Panc1 (cell line): ENCODE results near the gene AKT3. TPM values are rescaled to one million over a fixed set of nuclear protein-coding genes. Genes with fewer than 3 reads are reported as not detected.

ENCODE experiments used
- ATAC-seq: fragments of 200-7000 bp; cut with Tn5 transposase; 2 replicates; pipeline ENCODE4 v1.9.1; 2020; ENCODE audit warnings: mild to moderate bottlenecking, moderate library complexity
- BruUV-seq: library from RNA; stranded (reverse); fragments of 400-500 nt; replicated peaks from 2 replicates; lab custom pipeline; 2021; lab: Mats Ljungman, UMichigan
- CTCF ChIA-PET: fragments of 300-600 bp; sonication (Branson Sonifier 250); formaldehyde crosslinking; loops from one replicate; lab custom pipeline; 2022; ENCODE audit warnings: antibody characterized with exemption; lab: Charles Lee
- POLR2A ChIA-PET: fragments of 300-600 bp; sonication (Branson Sonifier 250); formaldehyde crosslinking; loops from one replicate; lab custom pipeline; 2022; ENCODE audit warnings: antibody characterized with exemption; lab: Charles Lee
- DNase-seq: peaks from one replicate; pipeline ENCODE4 v3.0.0-alpha.2; 2010; ENCODE audit warnings: low read depth, low spot score
- H3K27ac ChIP-seq: 2 replicates; pipeline ENCODE4 v1.5.1; 2011; ENCODE audit warnings: mild to moderate bottlenecking, low read length, inconsistent platforms
- H3K27me3 ChIP-seq: fragments of 200-500 bp; sonication (Bioruptor generic); 2 replicates; pipeline ENCODE4 v1.6.0; 2014; ENCODE audit warnings: low read length, inconsistent platforms; ENCODE audit not compliant: control insufficient read depth, insufficient read depth
- H3K36me3 ChIP-seq: fragments of 200-500 bp; sonication (Bioruptor generic); 2 replicates; pipeline ENCODE4 v1.5.1; 2014; ENCODE audit warnings: inconsistent platforms, mild to moderate bottlenecking, low read length, moderate library complexity; ENCODE audit not compliant: control insufficient read depth, insufficient read depth
- H3K4me1 ChIP-seq: 2 replicates; pipeline ENCODE4 v1.5.1; 2011; ENCODE audit warnings: inconsistent platforms, mild to moderate bottlenecking, low read length, moderate library complexity; ENCODE audit not compliant: control insufficient read depth, insufficient read depth
- H3K4me3 ChIP-seq, 2 experiments: 2 replicates each; pipeline ENCODE4 v1.5.1; 2011 to 2012; ENCODE audit warnings: low read depth in 2 of 2, low read length in 2 of 2, mild to moderate bottlenecking in 2 of 2, inconsistent platforms in 1 of 2, moderate library complexity in 1 of 2
- H3K9me3 ChIP-seq: fragments of 200-500 bp; sonication (Bioruptor generic); 2 replicates; pipeline ENCODE4 v1.5.1; 2014; ENCODE audit warnings: low read depth, mild to moderate bottlenecking, inconsistent platforms, low read length, moderate library complexity; ENCODE audit not compliant: control insufficient read depth, insufficient read depth
- POLR2AphosphoS5 ChIP-seq: IDR thresholded peaks from 2 replicates; pipeline ENCODE4 v1.6.1; 2012; ENCODE audit warnings: mild to moderate bottlenecking, low read depth, low read length, moderate library complexity
- SIN3A ChIP-seq: IDR thresholded peaks from 2 replicates; pipeline ENCODE4 v1.6.1; 2012; ENCODE audit warnings: low read depth, mild to moderate bottlenecking, low read length, moderate library complexity, borderline replicate concordance; ENCODE audit not compliant: insufficient read depth
- TCF7L2 ChIP-seq: IDR thresholded peaks from 2 replicates; pipeline ENCODE4 v1.6.1; 2011; ENCODE audit warnings: mild to moderate bottlenecking, low read depth, low read length, inconsistent platforms
- in situ Hi-C: cut with HindIII; loops from 2 replicates; pipeline ENCODE4 v1.10.0; 2016; ENCODE audit warnings: low sequenced_read_pairs, low pct_unique_long_range_greater_than_20kb
- intact Hi-C: fragments of 100-400 bp; cut with micrococcal nuclease; formaldehyde crosslinking; loops from one replicate; pipeline ENCODE4 v1.10.0; 2022; ENCODE audit not compliant: unreplicated experiment
- total RNA-seq: library from RNA; stranded (reverse); gene quantifications from one replicate; pipeline ENCODE4 v1.2.1, GENCODE V29; 2021; ENCODE audit not compliant: unreplicated experiment
- TF ChIP-seq, protein P1 (sequence below), 2 experiments: IDR thresholded peaks; 2 replicates each; pipeline ENCODE4 v1.6.1; 2011 to 2012; ENCODE audit warnings: low read depth in 2 of 2, control low read depth in 1 of 2, low read length in 1 of 2, mild to moderate bottlenecking in 1 of 2, moderate library complexity in 1 of 2; ENCODE audit not compliant: insufficient read depth in 1 of 2
- TF ChIP-seq, protein P2 (sequence below): fragments of 450-650 bp; IDR thresholded peaks from 2 replicates; pipeline ENCODE4 v1.5.1; 2017; ENCODE audit warnings: mild to moderate bottlenecking

The AKT3 gene
- total RNA-seq, 1 experiment from 2014 or later = 11.0 TPM

DNA sequence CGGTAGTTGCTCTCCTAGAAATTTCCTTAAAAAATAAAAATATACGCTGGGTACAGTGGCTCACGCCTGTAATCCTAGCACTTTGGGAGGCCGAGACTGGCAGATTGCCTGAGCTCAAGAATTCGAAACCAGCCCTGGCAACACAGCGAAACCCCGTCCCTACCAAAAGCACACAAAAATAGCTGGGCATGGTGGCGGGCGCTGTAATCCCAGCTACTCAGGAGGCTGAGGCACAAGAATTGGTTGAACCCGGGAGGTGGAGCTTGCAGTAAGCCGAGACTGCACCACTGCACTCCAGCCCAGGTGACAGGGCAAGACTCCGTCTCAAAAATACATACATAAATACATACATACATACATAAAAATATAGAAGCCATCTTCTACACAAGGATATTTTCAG is 262.8 kb downstream of the AKT3 start:
- TF ChIP-seq POLR2AphosphoS5 = no peak
- TF ChIP-seq, protein P1, sequence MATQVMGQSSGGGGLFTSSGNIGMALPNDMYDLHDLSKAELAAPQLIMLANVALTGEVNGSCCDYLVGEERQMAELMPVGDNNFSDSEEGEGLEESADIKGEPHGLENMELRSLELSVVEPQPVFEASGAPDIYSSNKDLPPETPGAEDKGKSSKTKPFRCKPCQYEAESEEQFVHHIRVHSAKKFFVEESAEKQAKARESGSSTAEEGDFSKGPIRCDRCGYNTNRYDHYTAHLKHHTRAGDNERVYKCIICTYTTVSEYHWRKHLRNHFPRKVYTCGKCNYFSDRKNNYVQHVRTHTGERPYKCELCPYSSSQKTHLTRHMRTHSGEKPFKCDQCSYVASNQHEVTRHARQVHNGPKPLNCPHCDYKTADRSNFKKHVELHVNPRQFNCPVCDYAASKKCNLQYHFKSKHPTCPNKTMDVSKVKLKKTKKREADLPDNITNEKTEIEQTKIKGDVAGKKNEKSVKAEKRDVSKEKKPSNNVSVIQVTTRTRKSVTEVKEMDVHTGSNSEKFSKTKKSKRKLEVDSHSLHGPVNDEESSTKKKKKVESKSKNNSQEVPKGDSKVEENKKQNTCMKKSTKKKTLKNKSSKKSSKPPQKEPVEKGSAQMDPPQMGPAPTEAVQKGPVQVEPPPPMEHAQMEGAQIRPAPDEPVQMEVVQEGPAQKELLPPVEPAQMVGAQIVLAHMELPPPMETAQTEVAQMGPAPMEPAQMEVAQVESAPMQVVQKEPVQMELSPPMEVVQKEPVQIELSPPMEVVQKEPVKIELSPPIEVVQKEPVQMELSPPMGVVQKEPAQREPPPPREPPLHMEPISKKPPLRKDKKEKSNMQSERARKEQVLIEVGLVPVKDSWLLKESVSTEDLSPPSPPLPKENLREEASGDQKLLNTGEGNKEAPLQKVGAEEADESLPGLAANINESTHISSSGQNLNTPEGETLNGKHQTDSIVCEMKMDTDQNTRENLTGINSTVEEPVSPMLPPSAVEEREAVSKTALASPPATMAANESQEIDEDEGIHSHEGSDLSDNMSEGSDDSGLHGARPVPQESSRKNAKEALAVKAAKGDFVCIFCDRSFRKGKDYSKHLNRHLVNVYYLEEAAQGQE (IDR thresholded peaks at IDR 0.05; ENCODE audit: insufficient read depth in 1 of 2, low read depth in 2 of 2, low read length in 1 of 2) = no peak
- TF ChIP-seq TCF7L2 = no peak
- TF ChIP-seq, protein P2, sequence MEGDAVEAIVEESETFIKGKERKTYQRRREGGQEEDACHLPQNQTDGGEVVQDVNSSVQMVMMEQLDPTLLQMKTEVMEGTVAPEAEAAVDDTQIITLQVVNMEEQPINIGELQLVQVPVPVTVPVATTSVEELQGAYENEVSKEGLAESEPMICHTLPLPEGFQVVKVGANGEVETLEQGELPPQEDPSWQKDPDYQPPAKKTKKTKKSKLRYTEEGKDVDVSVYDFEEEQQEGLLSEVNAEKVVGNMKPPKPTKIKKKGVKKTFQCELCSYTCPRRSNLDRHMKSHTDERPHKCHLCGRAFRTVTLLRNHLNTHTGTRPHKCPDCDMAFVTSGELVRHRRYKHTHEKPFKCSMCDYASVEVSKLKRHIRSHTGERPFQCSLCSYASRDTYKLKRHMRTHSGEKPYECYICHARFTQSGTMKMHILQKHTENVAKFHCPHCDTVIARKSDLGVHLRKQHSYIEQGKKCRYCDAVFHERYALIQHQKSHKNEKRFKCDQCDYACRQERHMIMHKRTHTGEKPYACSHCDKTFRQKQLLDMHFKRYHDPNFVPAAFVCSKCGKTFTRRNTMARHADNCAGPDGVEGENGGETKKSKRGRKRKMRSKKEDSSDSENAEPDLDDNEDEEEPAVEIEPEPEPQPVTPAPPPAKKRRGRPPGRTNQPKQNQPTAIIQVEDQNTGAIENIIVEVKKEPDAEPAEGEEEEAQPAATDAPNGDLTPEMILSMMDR = no peak
- TF ChIP-seq SIN3A = no peak
- no peak overlapping the region for H3K4me3 ChIP-seq
- DNase-seq (no peak), ATAC-seq (no peak)
- H3K36me3 ChIP-seq = no peaks in the 10 kb centered on the region
- ChIA-PET POLR2A (no interaction called here), CTCF (no interaction called here)
- no peak overlapping the region for H3K27ac ChIP-seq
- H3K9me3 ChIP-seq = no peaks in the 10 kb centered on the region; the same call in 1 of the 2 replicates
- no peaks in the 10 kb centered on the region for H3K4me1 ChIP-seq
- H3K27me3 ChIP-seq = no peaks in the 10 kb centered on the region
- in situ Hi-C loops = no loop called here
- BruUV-seq = no TSS peak
- intact Hi-C loops = no loop called here

DNA sequence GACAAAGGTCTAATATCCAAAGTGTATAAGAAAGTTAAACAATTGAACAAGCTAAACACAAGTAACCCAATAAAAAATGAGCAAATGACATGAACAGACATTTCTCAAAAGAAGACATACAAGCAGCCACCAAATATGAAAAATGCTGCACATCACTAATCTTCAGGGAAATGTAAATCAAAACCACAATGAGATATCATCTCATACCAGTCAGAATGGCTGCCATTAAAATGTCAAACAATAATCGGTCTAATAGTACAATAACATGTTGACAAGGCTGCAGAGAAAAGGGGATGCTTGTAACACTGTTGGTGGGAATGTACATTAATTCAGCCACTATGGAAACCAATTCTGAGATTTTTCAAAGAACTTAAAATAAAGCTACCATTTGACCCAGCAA is 264.1 kb downstream of the AKT3 start:
- POLR2A ChIA-PET = no interaction called here
- in situ Hi-C loops (no loop called here), intact Hi-C loops (no loop called here)
- Histone ChIP-seq H3K4me3 (no peak overlapping the region), H3K4me1 (no peaks in the 10 kb centered on the region), H3K27ac (no peak overlapping the region), H3K36me3 (no peaks in the 10 kb centered on the region), H3K27me3 (no peaks in the 10 kb centered on the region), H3K9me3 (peaks cover 5% of the 10 kb centered on the region)
- CTCF ChIA-PET = no interaction called here
- ATAC-seq = no peak
- TF ChIP-seq POLR2AphosphoS5 = no peak
- TF ChIP-seq TCF7L2 = no peak
- TF ChIP-seq, protein P1 (IDR thresholded peaks at IDR 0.05; ENCODE audit: insufficient read depth in 1 of 2, low read depth in 2 of 2, low read length in 1 of 2) = no peak
- no TSS peak for BruUV-seq
- DNase-seq = no peak
